GM20431 (cell line): ENCODE measurements around the gene MEF2D.

Source experiments
- in situ Hi-C: fragments of 300-500 bp; cut with MseI, MboI; formaldehyde crosslinking; loops from one replicate; pipeline ENCODE4 v1.15.0; 2020; ENCODE audit warnings: low sequenced_read_pairs; ENCODE audit not compliant: unreplicated experiment

Gene MEF2D

DNA sequence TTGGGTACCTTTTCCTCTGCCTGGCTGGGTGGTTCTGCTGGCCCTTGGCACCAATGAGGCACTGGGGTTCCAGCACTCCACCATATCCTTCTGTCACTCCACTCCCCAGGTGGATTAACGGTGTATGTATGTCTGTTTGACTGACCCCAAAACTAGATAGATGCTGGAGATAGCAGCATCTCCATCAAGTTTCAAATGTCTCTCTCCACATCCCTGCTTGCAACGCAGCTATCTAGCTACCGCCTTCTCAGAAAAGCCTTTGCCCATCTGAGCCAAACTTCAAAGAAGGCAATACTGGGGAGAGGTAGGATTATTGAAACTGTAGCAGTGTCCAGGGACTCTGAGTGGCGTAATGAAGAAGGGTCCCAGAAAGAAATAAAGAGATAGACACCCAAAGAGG is 67.5 kb downstream of the MEF2D start:
- in situ Hi-C loops = no loop called here

DNA sequence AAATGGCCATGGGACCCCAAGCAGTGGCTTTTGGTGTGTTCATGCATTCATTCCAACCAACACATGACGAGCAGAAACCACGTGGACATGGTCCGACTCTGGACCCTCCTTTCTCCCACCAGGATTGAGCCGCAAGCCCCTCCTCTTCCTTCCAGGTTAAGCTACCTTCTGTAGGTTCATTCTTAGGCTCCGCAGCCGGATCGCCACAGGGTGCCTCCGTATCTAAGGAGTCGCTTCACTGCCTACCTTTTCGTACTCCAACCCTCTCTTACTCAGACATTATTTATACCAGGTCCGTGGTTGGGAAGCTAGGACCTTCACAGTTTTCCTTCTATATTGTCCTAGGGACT is 67.9 kb downstream of the MEF2D start:
- in situ Hi-C loops = no loop called here

DNA sequence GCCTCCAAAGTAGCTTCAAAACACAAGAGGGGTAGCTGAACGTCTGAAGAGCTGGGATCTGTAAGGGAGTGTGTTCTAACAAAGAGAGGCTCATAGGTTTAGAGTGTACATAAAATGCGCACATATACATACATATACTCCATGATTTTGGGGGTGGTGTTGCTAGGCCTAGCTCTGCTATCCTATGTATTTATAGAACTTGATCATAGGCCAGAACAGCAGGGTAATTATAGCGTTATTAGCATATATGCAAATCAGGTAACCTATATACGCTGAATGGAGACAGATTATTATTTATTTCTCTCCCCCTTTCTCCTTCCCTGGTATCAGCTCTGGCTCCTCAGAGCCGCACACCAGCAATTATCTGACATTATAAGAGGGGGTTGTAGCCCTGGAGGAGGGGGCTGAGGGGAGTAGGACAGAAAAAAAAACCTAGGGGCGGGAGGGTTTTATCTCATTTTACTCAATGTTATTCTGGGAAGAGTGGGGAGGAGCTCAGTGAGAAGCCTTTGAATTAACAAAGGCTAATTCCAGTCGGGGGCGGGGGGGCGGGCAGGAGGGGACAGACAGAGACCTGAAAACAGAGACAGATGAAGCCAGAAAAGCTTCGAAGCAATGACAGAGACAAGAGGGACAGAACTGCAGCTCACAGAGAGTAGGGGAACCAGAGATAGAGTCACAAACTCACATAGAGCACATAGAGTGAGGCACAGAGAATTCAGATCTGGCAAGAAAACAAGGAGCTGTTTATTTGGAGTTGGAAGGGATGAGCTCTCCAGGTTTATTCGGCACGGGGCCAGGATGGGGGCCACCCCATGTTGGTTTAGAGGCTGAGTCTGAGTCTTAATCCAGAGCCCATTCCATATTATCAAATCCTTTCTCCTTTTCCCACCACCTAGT is 68.6 kb downstream of the MEF2D start:
- in situ Hi-C loops = no loop called here

DNA sequence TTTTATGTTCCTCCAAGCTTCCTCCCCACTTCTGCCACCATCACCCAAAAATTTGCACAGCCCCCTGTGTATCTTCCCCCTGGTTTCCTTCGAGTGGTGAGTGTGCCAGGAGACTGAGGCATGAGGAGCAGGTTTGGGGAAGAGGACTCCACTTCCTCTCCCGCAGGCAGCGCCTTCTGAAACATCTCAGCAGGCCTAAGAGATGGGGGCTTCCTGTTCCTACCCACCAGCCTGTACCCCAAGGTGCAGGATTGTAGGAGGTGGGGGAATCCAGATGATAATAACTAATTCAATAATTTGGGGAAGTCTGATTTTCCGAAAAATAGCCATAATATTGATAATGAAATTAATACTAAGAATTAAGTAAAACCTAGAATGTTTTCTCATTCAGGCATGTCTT is 69.2 kb downstream of the MEF2D start:
- in situ Hi-C loops = no loop called here

DNA sequence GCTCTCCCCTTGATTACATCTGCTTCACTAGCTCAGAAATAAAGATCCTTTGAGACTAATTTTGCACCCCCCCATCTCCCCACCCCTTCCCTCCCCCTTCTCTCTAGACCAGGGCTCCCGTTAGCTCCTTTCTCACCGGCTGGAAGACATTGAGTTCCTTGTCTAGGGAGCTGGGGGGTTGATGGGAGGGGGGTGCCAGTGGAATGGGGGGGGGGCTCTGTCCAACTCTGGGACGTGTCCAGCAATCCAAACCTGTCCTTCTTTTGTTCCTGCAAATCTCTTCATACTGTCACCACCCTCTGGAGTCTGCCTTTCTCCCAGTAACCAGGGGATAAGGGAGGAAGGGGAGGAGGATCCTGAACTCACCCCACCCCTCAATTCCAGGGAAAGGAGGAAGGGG is 69.7 kb downstream of the MEF2D start:
- in situ Hi-C loops = no loop called here

DNA sequence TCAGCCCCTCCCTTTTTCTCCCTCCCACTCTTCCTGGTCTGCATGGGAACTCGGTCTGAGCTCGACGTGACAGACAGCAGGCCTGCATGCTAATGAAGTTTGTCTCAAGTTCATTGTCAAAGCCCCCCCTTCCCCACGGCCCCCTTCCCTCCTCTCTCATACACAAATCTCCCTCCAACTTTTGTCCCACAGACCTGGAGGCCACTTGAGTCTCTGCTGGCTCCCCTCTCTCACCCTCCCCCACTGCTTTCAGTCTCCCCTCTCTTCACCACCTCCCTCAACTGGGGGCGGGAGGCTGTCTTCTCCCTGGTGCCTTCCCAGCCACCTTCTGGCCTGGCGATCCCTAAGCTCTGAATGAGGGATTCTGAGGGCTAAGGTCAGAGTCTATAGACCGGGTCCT is 70.3 kb downstream of the MEF2D start:
- in situ Hi-C loops = no loop called here

DNA sequence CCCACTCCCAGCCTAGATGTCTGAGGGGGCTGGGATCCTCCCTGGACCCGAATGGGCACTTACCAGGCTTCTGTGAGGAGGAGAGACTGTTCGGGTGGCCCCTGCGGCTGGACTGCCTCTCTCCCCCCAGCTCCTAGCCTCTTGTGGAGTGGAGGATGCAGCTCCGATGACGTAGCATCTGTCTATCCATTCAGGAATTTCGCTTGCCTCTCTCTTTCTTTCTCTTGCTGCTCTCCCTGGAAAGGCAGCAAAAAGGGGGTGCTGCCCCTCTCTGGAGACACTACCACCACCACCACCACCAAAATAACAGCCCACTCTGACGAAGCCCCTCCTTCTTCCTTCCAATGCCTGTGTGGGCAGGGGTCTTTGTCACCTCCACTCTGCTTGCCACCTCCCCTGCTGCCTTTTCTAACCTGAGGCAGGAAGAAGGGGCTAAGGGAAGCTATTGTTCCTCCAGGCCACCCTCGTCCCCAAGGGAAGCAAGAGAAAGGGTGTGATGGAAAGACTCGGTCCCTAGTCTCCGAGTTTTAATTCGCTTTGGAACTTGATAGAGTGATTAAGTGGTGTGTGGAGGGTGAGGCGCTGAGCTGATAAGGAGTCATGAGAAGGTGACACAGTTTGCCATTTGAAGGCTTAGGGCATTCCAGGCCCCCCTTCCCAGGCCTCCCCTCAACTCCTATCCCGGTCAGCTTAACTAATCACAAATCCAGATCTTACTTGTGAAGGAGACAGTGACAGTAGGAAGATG is 71.1 kb downstream of the MEF2D start:
- in situ Hi-C loops = no loop called here

DNA sequence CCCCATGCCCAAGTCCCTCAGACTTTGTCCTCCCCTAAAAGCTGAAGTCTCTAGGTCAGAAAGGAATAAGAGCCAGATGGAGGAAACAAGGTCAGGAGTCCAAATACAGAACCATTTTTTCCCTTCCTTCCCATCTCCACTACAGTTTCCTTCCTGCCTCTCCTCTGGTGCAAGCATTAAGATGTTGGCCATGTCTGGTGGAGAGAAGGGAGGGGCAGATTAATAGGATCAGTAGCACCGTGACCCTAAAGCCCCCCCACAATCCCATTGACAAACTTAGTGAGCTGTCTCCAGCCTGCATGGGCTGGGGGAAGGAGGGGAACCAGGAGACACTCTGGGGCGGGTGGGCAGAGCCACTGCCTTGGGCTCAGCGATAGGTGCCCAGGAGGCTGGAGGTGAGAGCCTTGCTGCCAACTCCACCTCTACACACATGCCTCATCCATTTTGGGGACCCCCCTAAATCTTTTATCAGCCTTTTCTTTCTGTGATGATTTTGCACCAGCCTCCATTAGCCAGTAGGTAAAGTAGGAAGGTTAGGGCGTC is 71.8 kb downstream of the MEF2D start:
- in situ Hi-C loops = no loop called here

DNA sequence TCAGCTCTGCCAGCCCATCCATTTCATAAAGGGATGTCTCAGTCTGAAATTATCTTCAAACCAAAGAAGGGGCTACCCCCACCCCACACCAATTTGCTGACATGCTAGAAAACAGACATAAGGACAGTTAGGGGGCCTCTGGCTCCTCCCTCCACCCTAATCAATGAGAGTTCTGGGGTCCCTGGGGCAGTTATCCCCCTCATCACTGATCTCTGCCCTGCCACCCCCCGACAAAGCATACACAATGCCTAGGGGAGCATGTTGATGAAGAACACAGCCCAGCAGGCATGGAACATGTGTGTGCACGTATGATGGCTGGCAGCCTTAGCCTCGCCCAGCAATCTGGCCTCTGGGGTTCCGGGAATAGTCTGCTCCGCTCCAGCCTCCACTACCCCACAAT is 72.6 kb downstream of the MEF2D start:
- in situ Hi-C loops = no loop called here

DNA sequence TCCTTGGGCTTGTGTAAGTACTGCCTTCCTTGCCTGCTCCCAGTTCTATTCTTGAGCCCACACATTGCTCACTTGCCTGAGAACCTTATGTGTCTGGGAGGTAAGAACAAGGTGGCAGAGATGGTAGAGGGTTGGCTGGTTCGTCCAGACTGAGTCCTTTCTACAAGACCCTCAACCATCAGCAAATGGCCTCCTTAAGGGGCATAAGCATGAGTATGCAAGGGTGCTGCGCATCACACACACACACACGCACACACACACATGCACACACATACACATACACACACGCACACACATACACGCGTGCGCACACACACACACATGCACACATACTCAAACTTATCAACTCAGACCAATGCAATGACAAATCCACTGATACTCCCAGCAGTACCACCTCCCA is 74.6 kb downstream of the MEF2D start:
- in situ Hi-C loops = no loop called here

DNA sequence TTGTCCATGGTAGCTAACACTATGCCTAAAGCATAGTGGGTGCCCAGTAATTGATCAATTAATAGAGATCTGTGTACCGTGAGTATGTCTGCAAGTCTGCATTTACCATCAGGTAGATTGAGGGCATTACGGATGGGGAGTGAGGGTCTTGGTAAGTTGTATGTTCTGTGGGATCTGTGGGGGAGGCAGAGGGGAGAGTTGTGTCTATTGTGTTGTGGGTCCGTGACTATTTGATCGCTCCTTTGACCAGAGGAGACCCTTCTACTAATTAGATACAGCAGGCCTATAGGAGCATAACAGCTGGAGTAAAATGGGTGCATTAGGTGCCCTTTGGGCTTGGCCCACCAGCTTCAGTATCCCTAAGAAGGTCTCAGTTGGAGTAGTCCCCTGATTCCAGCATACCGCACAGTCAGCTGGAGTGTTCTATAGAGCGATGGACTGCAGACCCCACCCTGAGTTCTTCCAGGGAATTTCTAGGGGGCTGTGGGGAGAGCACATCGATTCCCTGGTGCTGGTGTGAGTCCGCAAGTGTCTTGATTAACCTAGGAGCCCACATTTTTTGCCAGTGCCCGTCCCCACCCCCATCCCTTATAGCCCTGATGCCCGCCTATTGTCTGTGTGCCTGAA is 75.7 kb downstream of the MEF2D start:
- in situ Hi-C loops = no loop called here

DNA sequence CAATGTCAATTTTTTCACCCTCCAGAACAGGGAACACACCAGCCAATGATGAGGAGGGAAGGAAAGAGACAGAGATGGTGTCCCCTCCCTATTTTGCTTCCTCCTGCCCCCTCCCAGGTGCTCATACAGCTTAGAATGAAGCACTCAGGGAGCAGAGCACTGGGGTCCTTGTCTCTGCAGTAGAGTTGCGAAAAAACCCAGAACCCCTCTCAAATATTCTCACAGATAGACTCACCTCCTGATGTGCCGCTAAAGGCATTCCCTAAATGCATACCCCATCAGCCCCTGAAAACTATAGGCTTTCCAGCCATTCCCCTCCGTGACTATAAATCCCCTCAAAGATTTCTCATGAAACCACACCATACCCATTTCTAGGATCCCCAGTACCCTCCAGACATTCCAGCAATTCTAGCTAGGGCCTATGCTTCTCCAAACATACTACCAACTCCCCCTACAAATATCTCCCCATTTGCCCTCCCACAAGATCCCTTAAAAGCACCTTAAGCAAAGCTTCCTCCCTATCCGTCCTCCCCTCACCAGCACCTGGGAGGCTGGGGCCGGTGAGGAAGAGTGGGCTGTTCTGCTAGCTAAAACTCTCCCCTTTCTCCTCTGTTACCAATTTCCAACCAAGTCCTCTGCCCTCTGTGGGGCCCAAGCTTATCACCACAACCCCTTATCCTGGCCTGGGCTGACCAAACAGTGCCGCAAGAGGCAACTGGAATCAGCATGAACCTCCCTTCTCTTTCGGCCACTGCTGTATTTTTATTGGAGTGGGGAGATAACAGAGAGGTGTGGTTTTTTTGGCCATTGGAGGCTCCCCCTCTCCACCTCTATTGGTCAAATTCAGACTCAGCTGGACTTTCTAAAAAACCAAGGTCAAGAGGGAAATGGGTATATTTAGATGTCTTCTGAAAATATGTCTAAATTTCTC is 76.9 kb downstream of the MEF2D start:
- in situ Hi-C loops = no loop called here

DNA sequence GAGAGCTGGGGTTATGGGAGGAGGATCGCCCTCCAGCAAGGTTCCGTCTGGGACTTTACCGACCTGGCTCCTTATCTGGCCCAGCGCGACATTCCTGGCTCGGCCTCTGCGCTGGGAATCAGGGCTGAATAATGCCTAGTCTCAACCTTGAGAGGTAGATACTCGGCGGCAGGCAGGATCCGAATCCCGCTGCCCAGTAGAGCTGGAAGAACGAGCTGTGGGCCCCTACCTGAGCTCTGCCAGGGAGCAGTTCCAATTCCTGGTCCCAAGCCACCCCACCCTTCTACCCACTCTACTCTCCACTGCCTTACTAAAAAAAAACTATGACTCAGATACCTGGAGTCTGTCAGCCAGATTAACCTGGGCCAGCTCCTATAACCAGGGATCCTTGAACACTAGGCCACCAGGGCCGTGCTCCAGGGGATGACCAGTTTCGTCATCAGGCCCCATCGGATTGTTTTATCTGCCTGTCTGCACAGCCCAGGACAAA is 77.9 kb downstream of the MEF2D start:
- in situ Hi-C loops = no loop called here

DNA sequence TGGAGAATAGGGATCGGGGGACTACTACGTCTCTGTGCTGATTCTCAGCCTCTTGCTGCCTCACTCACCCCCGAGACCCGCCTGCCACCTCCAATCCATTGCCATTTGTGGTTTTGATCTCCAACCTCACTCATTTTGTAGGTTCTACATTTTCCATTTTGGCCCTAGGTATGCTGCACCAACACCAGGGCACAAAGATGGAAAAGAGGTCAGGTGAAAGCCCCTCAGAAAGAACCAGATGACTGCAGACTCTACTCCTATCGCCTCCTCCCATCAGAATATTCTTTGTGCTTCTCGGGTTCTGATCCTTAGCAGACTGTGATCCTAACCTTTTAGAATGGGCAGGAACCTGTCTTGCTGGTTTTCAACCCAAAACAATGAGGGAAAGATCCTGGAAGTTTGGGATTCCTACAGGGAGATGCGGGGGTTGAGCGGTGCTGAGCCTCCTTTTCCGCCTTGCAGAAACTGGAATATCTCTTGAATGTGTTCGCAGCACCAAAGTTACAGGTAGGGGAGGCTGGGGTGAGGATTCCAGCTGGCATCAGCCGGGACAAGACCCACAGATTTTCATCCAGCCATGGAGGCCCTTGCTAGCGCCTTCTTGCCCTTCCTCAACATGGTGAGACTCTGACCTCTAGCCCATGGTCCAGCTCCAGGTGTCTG is 78.5 kb downstream of the MEF2D start:
- in situ Hi-C loops = no loop called here

DNA sequence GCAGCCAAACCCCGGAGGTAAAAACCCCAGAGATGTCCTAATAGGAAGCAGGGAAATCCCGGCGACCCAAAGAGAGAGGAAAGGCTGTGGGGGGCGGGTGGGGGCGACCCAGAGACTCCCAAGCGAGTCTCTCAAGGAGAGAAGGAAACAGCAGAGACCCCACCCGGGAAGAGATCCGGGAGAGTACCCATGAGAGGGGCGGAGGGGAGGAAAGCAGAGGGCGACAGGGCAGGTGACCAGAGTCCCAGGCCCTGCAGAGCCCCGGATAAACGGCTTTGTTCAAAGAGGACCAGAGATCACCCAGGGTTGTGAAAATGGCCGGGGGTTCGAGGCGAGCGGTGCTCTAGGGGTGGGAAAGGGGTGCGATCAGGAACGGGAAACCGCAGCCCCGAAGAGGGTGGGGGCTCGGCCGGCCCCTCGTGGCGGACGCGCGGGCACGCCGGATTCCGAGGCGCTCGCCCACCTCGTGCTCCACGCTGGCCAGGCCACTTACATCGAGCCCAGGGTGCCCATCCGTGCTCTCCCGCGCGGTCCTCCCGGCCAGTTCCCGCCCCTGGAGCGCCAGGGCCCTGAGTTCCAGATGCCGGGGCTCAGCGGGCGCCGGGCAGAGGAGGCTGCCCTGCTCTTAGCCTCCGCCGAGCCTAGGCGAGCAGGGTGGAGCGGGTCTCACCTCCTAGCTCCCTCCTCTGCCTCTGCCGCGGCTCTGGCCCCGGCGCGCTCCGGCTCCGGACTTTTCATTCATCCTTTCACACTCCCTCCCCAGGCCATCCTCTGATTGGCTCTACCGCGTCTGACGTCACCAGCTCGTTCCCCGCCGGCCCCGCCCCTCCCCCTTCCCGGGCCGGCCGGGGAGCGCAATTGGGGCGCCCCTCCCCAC is 79.3 kb downstream of the MEF2D start:
- in situ Hi-C loops = no loop called here

DNA sequence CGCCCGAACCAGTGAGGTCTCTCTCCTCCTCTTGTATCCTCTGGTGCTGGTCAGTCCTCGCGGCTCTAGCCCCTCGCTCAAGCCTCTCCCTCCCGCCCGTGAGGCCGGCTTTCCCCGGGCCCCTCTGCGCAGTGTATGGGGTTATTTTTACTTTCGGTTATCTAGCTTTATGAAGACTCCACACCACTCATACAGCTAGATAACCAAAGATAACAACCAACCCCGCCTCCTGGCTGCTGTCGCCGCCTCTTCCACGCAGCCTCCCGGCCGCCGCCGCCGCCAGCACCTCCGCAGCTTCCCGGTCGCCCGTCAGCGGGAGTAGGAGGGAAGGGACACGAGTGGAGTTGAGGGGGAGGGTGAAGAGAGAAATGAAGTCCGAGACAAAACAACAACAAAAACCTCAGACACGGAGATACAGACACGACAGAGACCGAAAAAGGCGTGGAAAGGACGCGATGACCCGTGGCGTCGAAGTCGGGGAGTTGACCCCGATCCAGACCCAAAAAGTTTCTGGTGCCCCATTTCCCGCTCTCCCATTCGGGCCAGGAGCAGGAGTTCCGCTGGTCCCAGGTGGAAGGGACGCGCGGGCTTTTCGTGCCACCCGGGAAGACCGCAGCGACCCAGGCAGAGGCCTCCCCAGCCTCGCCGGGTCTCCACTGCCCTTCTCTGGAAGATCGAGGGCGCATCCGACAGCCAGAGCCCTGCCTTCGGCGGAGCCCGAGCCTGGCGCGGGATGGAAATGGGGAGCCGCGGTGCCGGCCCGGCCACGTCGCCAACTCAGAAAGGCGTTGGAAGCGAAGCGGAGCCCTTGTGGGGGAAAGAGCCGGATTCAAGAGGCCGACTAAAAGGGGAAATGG is 80.1 kb downstream of the MEF2D start:
- in situ Hi-C loops = no loop called here

DNA sequence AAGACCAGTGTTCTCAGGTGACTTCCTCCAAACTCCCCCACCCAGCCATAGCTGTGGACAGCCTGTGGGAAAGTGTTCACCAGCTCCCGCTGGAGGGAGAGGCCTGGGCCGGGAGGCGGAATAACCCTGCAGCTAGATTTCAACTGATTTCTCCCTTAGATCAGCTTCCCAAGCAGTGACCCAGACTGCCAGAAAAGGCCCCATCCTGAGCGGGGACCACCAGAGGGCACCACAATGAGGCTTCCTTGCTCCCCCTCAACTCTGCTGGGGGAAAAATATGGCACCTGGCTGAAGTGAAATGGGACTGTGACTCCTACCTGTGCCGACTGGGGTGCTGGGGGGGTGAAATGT is 80.7 kb downstream of the MEF2D start:
- in situ Hi-C loops = no loop called here
